Measurements from ENCODE around the gene KRTAP10-4.
A peak's percentile ranks its signal among the peaks of the same experiment; 100 is the strongest.
"Not testable (repeated sequence)": the region's sequence is repeated elsewhere in the genome, so short reads cannot be mapped to it uniquely, and the experiment has no call there.

Gene KRTAP10-4

DNA sequence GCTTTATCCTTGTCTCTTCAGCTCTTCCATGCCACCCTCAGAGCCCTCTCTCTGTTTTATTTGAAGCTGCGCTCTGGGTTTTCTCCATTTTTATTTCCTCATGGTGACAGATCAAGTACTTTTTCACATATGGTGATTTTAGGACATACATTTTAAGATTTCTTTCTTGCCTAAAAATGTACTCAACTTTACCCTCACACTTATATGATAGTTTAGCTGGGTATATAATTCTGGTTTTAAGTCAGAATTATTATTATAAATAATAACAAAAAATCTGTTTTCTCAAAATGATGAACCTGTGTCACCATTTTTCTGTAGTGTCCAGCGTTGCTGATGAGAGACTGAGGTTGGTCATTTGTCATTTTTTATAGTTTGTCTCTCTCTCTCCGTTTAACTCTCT is 7.6 kb downstream of the KRTAP10-4 start:
- DNase-seq = no peak

DNA sequence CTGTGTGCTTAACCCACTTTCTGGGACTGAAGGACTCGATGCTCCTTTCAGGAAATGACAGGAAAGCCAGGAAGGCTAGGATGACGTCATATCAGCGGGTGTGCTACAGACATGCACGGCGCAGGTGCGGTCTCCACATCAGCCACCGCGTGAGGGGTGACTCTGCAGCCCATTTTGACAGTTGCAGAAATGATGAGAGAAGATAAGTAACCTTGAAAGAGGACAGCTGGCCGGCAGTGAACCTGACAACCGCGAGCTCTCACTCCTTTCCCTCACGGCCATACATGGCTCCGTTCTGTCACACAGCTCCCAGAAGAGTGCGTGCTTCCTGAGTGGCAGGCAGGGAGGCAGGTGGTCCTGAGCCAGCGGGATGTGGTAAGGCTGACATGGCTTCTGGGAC is 8.5 kb downstream of the KRTAP10-4 start:
- no peak for DNase-seq

DNA sequence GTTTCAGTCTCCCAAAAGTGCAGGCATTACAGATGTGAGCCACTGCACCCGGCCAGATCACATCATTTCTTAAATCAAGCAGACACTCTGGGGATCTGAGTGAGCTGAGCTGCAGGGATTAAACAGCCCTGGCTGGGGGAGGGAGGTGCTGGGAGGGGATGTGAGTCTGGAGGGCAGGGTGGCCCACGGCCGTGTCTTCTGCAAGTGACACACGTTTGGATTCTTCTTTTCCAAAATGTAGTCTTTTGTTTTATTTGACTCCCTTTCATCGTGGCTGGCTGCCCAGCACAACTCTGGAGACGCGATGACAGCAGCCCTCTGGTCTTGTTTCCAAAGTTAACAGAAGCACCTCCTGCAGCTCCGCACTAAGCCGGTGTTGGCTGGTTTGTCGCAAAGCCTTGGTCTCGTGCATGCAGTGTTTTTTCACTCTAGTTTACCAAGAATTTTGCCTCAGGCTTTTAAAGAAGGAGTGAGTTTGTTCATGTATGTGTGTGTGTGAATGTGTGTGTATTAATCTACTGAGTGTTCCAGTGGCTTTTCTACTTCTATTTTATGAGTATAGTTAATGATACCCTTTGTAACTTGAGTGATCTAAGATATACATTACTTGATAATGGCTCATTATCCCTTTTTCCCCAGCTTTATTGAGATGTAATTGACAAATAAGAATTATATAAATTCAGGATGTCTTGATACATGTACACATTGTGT is 9.7 kb downstream of the KRTAP10-4 start:
- no peak for DNase-seq

DNA sequence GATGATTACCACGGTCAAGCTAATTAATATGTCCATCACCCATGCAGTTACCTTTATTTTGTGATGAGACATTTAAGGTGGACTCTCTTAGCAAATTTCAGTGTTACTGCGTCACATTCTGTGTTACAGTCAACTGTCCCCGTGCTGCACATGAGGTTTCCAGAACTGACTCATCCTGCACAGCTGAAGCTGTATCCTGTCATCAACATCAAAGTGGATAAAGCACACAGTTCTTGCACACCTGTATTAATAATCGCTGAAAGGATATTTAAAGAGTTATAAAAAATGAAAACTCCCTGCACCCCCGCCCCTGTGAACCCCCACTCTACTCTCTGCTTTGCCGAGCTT is 10.2 kb downstream of the KRTAP10-4 start:
- peak in 1 of 2 donors; percentile 22 for DNase-seq

DNA sequence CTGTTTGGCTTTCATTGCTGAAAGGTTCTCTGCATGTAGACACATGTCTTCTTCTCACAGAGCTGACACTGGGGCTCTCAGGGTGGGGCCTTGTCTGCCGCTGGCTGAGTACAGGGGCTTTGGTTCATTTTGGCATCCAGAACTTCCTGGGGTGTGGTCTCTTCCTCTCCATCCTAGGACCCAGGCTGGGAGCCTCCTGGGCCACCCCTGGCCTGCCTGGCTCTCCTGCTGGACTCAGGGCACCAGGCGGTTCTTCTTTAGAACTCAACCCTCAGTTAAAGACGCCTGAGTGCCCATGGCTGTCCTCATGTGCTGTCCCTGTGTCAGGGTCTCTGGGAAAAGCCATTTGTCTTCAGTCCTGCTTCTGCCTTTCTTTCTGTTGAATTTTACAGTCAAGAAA is 12.4 kb downstream of the KRTAP10-4 start:
- DNase-seq = no peak

DNA sequence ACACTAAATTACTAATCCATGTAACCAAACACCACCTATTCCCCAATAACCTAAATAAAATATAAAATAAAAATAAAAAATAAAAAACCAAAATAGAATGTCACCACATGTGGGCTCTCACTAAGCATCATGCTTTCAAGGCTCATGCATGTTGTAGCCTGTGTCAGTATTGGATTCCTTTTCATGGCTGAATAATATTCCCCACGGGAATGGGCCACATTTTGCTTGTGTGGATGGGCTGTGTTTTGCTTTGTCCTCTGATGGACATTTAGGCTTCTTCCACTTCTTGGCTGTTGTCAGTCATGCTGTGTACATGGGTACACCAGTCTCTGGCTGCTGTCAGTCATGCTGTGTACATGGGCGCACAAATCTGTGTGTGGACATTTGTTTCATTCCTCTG is 15.6 kb downstream of the KRTAP10-4 start:
- DNase-seq = no peak

DNA sequence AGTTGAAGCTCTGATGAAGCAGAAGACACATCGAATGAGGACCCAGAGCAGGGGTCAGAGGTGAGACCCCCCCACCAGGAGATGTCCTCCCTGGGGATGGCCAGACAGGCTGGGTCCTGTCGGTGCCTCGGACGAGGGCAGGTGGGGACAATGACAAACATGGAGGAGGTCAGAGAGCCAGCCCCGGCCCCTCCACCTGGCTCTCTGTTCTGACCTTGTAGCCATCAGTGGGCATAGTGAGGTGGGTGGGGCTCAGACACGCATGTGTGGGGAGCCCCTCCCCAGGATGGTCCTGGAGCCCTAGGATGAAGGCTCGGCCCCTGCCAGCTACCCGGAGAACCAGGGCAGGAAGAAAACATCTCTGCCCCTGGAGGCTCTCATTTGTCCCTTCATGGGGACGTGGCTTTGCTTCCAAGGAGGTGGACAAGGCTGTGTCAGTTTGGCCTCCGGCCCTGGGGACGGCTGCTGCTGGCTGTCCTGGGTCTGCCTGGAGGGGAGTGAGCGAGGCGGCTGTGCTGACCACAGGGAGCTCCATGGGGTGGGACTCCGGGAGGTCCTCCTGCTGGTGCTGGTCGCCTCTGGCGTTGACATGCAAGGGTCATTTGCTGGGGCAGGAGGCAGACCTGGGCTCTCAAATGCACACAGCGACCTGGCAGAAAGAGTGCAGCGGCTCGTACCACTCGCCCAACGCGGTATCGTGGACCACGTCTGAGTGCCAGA is 16.2 kb downstream of the KRTAP10-4 start:
- DNase-seq = no peak

DNA sequence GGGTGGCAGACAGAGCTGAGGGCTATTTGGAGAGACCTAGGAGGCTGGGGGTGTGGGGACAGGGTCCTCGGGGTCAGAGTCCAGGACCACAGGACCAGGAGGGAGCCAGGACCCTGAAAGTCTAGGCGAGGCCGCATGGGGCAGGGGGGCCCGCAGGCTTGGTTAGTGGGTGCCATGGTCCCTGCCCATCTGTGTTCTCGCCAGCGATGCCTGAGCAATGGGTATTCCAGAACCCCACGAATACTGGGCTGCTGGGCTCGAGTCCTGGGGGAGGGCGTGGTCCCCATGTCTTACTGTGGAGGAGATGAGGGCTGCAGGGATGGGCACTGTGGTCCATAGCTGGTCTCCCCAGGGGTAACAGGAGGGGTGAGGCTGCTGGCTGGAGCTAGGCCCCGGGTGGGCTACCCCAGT is 16.8 kb downstream of the KRTAP10-4 start:
- no peak for DNase-seq

DNA sequence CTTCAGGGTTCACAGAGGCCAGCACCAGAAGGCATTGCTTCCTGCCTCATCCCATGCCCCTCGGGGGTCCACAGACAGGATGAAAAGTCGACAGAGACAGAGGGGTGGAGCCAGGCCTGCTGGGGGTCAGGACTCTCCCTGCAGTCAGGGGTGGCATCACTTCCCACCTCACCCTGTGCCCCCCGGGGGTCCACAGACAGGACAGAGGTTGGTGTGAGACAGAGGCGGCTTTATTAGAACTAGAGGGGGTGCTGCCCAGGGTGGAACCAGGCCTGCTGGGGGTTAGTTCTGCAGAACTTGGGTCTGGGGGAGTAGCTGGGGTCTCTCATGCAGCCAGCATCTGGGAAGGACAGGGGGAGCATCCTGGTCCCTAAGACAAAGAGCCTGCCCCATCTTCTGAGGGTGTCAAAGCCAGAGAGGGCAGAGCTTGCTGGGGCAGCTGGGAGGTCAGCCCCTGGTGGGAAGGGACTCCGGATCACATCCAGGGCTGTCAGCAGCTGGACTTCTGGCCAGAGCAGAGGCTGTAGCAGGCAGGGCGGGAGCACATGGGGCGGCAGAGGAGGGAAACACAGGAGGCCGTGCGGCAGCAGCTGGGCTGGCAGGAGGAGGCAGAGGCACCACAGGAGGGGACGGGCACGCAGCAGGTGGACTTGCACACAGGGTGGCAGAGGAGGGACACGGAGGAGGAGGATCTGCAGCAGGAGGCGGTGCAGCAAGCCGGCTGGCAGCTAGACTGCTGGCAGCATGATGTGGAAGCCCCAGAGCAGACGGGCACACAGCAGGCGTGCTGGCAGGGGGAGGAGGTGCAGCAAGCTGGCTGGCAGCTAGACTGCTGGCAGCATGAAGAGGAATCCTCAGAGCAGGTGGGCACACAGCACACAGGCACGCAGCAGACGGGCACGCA is 17.6 kb downstream of the KRTAP10-4 start:
- not testable (repeated sequence) for DNase-seq

DNA sequence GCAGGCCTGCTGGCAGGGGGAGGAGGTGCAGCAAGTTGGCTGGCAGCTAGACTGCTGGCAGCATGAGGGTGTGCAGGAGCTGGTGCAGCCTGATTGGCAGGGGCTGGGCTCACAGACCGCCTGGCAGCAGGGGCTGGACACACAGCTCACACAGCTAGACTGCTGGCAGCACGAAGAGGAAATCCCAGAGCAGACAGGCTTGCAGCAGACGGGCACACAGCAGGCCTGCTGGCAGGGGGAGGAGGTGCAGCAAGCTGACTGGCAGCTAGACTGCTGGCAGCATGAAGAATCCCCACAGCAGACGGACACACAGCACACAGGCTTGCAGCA is 18.2 kb downstream of the KRTAP10-4 start:
- DNase-seq = not testable (repeated sequence)

DNA sequence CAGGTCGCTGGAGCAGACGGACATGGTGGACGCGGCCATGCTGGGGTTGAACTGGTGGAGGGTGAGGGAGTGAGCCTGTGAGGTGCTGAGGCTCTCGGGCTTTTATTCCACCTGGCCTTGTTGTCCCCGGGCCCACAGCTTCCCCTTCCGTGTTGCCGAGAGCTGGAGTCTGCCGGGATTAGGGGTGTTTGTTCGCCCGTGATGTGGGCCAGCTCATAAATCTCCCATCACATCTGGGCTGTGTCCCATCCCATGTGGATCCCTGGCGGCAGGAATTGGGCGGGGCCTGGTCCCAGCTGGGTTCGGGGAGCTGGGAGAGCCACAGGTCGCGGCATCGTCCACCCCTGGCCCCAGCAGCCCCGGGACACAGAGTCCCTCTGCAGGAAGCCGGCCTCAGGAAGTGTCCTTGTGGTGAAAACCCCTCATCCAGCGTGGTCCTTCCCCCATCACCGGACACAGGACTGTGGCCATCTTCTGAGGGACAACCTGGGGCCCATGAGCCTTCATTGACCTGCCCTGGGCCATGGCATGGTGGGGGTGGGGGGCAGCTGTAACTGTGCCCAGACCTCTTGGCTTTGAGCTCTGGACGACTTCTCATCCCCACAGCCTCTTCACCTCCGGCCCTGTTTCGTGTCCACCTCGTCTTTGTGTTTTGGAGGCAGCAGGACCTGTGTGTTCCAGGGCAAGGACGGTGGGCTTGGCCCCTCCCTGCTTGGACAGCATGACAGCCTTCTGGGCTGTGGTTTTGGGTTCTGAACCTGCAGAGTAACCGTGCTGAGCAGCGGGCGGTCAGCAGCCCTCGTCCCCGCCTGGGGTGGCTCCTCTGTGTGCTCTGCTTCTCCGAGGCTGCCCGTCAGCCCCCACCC is 19.1 kb downstream of the KRTAP10-4 start, which contains the start of gene KRTAP10-6:
Gene KRTAP10-6, minus strand, starts transcription at position 60 of the 866 bp plus-strand sequence. Its CDS starts 21 bp downstream, at position 39.
- no peak for DNase-seq

DNA sequence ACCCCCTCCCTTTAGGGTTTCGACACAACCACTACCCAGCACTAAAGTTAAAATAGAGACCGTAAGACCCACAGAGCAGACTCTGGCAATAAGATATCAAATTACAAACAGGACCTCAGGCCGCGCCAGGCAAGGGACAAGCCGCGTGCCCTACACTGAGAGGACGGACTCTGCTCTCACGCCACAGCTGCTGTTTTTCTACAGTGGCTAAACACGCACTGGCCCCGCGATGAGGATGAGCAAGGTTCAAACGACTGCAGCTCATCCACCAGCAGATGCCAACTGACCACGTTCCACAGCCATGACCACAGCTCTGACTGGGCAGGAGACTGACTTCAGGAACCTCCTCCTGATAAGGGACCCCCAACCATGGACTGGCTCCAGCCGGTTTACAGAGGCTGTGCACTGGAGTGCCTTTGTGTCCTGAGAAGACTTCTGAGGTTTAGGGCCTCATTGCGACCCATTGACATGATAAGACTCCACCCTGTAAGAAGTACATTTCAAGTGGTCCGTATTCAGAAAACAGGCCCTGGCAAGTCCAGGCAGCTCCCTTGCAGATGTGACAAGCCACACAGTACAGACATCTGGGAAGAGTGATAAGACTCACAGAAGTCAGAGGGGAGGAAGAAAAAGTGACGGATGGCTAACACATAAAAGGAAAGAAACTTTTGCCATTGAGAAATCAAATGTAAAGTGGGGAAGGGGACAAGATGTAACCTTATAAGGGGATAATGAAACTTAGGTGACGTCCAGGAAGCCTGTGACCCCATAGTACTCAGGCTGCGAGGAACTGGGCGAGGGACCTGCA is 20.3 kb downstream of the KRTAP10-4 start:
- DNase-seq = no peak

DNA sequence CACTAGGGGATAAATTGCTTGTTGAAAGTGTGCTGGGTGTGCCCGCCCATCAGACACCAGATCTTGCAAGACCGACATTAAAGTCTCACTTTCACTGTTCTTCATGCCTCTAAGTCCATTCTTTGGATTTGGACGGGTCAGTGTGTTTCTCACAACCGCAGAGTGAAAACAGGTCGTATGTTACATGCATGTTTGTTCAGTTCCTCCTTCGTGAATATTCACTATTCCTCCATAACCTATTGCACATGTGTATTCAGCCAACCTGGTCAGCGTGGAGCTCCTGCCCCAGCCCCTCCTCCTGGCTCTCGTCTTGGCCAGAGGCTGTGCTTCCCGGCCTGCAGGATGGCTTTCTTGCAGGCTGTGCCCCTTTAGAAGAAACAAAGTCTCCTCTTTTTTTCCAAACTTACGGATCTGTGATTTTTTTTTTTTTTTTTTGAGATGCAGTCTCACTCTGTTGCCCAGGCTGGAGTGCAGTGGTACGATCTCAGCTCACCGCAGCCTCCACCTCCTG is 20.9 kb downstream of the KRTAP10-4 start:
- DNase-seq = no peak

DNA sequence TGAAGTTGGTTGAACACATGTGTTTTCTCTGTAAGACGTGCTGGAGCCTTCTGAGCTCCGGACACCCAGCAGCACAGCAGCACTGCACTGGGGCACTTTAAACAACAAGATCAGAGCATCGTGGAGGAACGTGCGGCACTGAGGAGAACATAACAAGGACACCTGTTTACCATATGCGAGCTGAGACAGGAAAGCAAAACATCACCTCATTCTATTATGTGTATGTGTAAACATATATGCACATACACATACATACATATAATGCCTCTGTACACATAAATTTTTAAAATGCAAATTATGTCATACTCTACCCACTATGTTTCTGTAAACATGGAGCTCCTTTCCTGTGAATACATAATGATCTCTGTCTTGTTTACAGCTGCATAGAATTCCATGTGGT is 22.0 kb downstream of the KRTAP10-4 start:
- DNase-seq = no peak

DNA sequence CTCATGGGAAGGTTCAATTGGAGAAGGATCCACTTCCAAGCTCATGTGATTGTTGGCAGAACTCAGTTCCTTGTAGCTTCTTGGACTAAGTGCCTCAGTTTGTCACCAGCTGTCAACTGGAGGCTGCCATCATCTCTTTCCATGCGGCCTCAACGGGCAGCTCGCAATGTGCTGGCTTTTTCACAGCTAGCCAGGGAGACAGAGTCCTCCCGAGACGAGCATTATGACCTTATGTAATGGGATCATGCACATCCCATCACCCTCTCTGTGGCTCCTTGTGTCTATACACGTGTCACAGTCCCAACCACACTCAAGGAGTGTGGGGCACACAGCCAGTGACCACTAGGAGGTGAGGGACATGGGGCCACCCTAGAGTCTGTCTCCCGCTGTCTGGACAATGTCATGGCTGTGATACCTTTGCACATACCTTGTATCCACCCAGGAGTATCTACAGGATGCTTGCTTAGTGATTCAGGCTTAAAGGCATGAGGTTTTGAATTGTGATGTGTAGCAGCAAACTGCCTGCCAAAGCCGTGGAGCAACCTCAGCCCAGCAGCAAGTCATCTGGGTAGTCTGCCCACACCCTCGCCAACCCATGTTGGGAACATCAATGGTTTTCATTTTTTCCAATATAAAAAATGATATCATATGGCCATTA is 22.7 kb downstream of the KRTAP10-4 start:
- no peak for DNase-seq

DNA sequence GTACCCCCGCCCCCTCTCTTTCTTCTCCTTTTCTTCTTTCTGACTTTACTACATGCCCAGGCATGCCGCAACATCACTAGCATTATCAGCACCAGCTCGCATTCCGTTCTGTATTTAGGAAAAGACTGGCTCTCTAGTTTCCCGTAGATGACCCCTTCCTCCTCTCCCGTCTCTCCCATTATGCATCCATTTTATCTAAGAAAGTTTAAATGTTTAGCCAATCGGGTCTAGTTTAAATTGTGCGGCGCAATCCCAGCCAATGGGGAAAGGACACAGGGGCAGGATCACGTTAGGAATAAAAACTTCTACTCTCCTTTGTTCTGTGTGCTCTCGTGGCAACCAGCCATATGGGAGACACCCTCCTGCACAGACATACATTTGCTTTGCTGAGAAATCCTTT is 24.5 kb downstream of the KRTAP10-4 start:
- no peak for DNase-seq

DNA sequence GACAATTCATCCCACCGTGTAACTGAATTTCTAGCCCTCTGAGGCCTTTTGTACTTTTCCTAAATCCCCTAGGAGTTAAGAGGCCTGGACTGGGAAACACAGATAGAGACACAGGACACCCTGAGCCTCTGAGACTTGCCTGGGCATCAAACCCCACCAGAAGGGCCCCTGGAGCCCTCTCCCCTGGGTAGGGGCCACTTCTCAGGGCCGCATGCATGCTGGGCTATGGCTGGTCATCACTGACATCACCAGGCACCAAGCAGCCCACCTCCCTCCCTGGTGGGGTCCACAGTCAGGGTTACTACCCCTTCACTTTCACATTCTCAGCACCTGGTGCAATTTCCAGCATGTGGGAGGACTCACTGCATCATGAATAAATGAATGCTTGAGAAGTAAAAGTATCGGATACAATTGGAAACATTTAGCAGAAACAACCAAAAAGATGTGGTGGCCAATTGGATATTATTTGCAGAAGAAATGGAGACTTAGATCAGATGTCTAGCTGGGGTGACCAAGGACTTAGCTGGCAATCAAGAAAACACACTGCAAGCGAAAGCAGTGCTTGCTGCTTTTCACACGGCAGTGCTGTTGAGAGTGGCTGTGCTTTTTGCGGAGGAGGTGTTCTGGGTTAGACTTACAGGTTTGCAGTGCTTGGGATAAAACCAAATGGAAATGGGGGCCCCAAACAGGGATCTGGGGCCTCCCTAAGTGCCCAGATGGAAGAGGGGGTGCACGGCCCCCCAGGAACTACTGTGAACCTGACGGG is 25.9 kb downstream of the KRTAP10-4 start:
- DNase-seq = no peak

DNA sequence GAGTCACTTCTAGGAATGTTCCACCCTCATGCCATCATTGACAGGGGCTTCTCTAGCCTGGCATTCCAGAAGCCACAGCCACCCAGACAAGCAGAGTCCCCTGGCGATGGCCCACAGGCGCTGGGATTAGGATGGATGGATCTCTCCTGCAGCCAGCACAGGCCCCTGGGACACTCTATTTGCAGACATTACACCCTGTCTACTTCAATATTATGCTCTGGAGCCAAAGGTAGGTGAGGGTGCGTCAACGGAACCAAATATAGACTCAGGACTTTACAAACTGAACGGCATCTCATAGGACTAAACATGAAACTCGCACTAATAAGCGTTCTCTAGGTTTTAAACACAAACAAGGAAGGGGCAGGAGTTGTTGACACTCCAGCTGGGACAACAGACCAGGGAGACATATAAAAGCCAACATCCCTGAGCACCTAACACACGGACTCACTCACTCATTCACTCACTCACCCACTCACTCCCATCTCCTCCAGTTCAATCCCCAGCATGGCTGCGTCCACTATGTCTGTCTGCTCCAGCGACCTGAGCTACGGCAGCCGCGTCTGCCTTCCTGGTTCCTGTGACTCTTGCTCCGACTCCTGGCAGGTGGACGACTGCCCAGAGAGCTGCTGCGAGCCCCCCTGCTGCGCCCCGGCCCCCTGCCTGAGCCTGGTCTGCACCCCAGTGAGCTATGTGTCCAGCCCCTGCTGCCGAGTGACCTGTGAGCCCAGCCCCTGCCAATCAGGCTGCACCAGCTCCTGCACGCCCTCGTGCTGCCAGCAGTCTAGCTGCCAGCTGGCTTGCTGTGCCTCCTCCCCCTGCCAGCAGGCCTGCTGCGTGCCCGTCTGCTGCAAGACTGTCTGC is 26.8 kb downstream of the KRTAP10-4 start, which contains the start of gene KRTAP10-7:
Gene KRTAP10-7, plus strand, starts transcription at position 480 of the 861 bp plus-strand sequence. Its CDS starts 25 bp downstream, at position 505.
- not testable (repeated sequence) for DNase-seq

DNA sequence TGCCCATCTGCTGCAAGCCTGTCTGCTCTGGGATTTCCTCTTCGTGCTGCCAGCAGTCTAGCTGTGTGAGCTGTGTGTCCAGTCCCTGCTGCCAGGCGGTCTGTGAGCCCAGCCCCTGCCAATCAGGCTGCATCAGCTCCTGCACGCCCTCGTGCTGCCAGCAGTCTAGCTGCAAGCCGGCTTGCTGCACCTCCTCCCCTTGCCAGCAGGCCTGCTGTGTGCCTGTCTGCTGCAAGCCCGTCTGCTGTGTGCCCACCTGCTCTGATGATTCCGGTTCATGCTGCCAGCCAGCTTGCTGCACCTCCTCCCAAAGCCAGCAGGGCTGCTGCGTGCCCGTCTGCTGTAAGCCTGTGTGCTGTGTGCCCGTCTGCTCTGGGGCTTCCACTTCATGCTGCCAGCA is 27.6 kb downstream of the KRTAP10-4 start:
- DNase-seq = not testable (repeated sequence)
